DND-41 (cell line): Measurements from ENCODE around the gene SLC25A45.

Experiments used
- ATAC-seq: fragments of 200-7000 bp; cut with Tn5 transposase; 3 replicates; pipeline ENCODE4 v1.9.1; 2021; ENCODE audit warnings: low read depth; ENCODE audit not compliant: insufficient read depth
- DNase-seq: peaks from one replicate; pipeline ENCODE4 v3.0.0-alpha.2; 2020
- H2AFZ ChIP-seq: 2 replicates; pipeline ENCODE4 v1.6.0; 2012; ENCODE audit warnings: low read depth, low read length
- H3K27ac ChIP-seq: 2 replicates; pipeline ENCODE4 v1.5.1; 2012; ENCODE audit warnings: low read length, inconsistent platforms
- H3K27me3 ChIP-seq: fragments of 200-600 bp; sonication (generic); 2 replicates; pipeline ENCODE4 v1.6.0; 2012; ENCODE audit warnings: low read length, mild to moderate bottlenecking, inconsistent platforms; ENCODE audit not compliant: insufficient read depth, poor library complexity
- H3K36me3 ChIP-seq: 2 replicates; pipeline ENCODE4 v1.5.1; 2012; ENCODE audit warnings: low read length, inconsistent platforms; ENCODE audit not compliant: insufficient read depth
- H3K4me1 ChIP-seq: 2 replicates; pipeline ENCODE4 v1.5.1; 2012; ENCODE audit warnings: mild to moderate bottlenecking, low read length; ENCODE audit not compliant: insufficient read depth
- H3K4me2 ChIP-seq: 2 replicates; pipeline ENCODE4 v1.6.0; 2012; ENCODE audit warnings: mild to moderate bottlenecking, moderate library complexity, low read length, inconsistent platforms; ENCODE audit not compliant: insufficient read depth
- H3K4me3 ChIP-seq, 2 experiments: fragments of 200-600 bp in 1 of 2; shearing (Covaris generic) in 1 of 2; 2 replicates each; pipeline ENCODE4 v1.5.1; 2012 to 2016; ENCODE audit warnings: inconsistent platforms in 2 of 2, low read length in 2 of 2, mild to moderate bottlenecking in 2 of 2, low read depth in 1 of 2, moderate library complexity in 1 of 2
- H3K79me2 ChIP-seq: 2 replicates; pipeline ENCODE4 v1.6.0; 2012; ENCODE audit warnings: low read length, inconsistent platforms; ENCODE audit not compliant: insufficient read depth
- H3K9ac ChIP-seq: 2 replicates; pipeline ENCODE4 v1.6.0; 2012; ENCODE audit warnings: low read depth, mild to moderate bottlenecking, inconsistent platforms, low read length, moderate library complexity
- H3K9me3 ChIP-seq: 2 replicates; pipeline ENCODE4 v1.5.1; 2012; ENCODE audit warnings: low read length, moderate library complexity, mild to moderate bottlenecking, inconsistent platforms; ENCODE audit not compliant: insufficient read depth, severe bottlenecking
- H4K20me1 ChIP-seq: 2 replicates; pipeline ENCODE4 v1.6.0; 2012; ENCODE audit warnings: low read length; ENCODE audit not compliant: insufficient read depth
- CTCF ChIP-seq: IDR thresholded peaks from 2 replicates; pipeline ENCODE4 v1.5.1; 2012; ENCODE audit warnings: borderline replicate concordance, low read length, moderate library complexity, mild to moderate bottlenecking; ENCODE audit not compliant: poor library complexity, severe bottlenecking; ENCODE audit errors: extremely low read depth
- EZH2 ChIP-seq: IDR thresholded peaks from 3 replicates; pipeline ENCODE4 v1.6.1; 2012; ENCODE audit warnings: borderline replicate concordance, low read depth, mild to moderate bottlenecking, moderate library complexity, low read length, inconsistent platforms; ENCODE audit not compliant: severe bottlenecking

The SLC25A45 gene

GRCh38 chr11:65378928-65379638, 3.4 kb downstream of the SLC25A45 start:
- H3K9me3 ChIP-seq = no peaks in the 10 kb centered on the region
- no peaks in the 10 kb centered on the region for H3K27me3 ChIP-seq
- H2AFZ ChIP-seq = no peak overlapping the region
- H3K4me1 ChIP-seq = peaks cover 37% of the 10 kb centered on the region
- no peaks in the 10 kb centered on the region for H4K20me1 ChIP-seq
- DNase-seq = no peak
- TF ChIP-seq EZH2 = no peak
- TF ChIP-seq CTCF = no peak
- no peak overlapping the region for H3K4me2 ChIP-seq
- no peak overlapping the region for H3K4me3 ChIP-seq
- peaks cover 26% of the 10 kb centered on the region for H3K79me2 ChIP-seq
- H3K36me3 ChIP-seq = no peaks in the 10 kb centered on the region
- H3K9ac ChIP-seq = no peak overlapping the region
- ATAC-seq = no peak
- H3K27ac ChIP-seq = no peak overlapping the region

GRCh38 chr11:65378208-65378927, 4.1 kb downstream of the SLC25A45 start:
- H3K4me1 ChIP-seq = peaks cover 30% of the 10 kb centered on the region
- no peaks in the 10 kb centered on the region for H4K20me1 ChIP-seq
- no peak overlapping the region for H3K27ac ChIP-seq
- no peaks in the 10 kb centered on the region for H3K36me3 ChIP-seq
- DNase-seq (no peak), ATAC-seq (no peak)
- H2AFZ ChIP-seq = no peak overlapping the region
- H3K9ac ChIP-seq = no peak overlapping the region
- peak; percentile 29 for TF ChIP-seq CTCF
- no peak for TF ChIP-seq EZH2
- H3K9me3 ChIP-seq = no peaks in the 10 kb centered on the region
- no peaks in the 10 kb centered on the region for H3K27me3 ChIP-seq
- peaks cover 21% of the 10 kb centered on the region for H3K79me2 ChIP-seq
- H3K4me2 ChIP-seq = no peak overlapping the region
- no peak overlapping the region for H3K4me3 ChIP-seq

- Histone ChIP-seq H2AFZ (no peak overlapping the region), H3K4me2 (no peak overlapping the region), H3K4me1 (peaks cover 24% of the 10 kb centered on the region), H3K9ac (no peak overlapping the region), H3K9me3 (no peaks in the 10 kb centered on the region), H4K20me1 (no peaks in the 10 kb centered on the region), H3K79me2 (peaks cover 15% of the 10 kb centered on the region), H3K27me3 (no peaks in the 10 kb centered on the region), H3K36me3 (no peaks in the 10 kb centered on the region), H3K4me3 (no peak overlapping the region), H3K27ac (no peak overlapping the region)
- ATAC-seq (no peak), DNase-seq (no peak)
- TF ChIP-seq CTCF = no peak
- TF ChIP-seq EZH2 = no peak
Measured at GRCh38 chr11:65377777-65378176, 4.7 kb downstream of the SLC25A45 start.
